Measurements from ENCODE around the gene THSD8.

THSD8 gene

GRCh38 chr19:12777217-12778016 is 24.5 kb upstream of the THSD8 start:
- no peaks in the 10 kb centered on the region for H3K27me3 ChIP-seq (replicated peaks; ENCODE audit: insufficient read depth, low read length)
- H3K4me3 ChIP-seq (ENCODE audit: low read length), result peak overlapping the region; percentile 88
- TF ChIP-seq CTCF (IDR thresholded peaks at IDR 0.05; ENCODE audit: low read length) (peak; percentile 97), EZH2 (optimal IDR thresholded peaks at IDR 0.05; ENCODE audit: low read depth, low read length) (no peak), EZH2phosphoT487 (IDR thresholded peaks at IDR 0.05; ENCODE audit: low read length) (no peak)
- H3K79me2 ChIP-seq (ENCODE audit: low read length), result no peaks in the 10 kb centered on the region
- peaks cover 20% of the 10 kb centered on the region for H3K4me1 ChIP-seq (ENCODE audit: low read length)
- peak; percentile 72 for DNase-seq
- peak overlapping the region; percentile 99 for H3K4me2 ChIP-seq (ENCODE audit: low read depth, low read length)
- peak overlapping the region; percentile 99 for H2AFZ ChIP-seq (ENCODE audit: low read length)
- H3K9me3 ChIP-seq (replicated peaks; ENCODE audit: insufficient read depth, low read length), result no peaks in the 10 kb centered on the region
- H4K20me1 ChIP-seq (ENCODE audit: insufficient read depth, low read length), result no peaks in the 10 kb centered on the region
- H3K36me3 ChIP-seq (replicated peaks; ENCODE audit: insufficient read depth, low read length), result no peaks in the 10 kb centered on the region
- H3K9ac ChIP-seq (ENCODE audit: low read length), result peak overlapping the region; percentile 68; the same call in 1 of the 2 replicates
- H3K9me2 ChIP-seq (replicated peaks; ENCODE audit: insufficient read depth, low read length), result no peaks in the 10 kb centered on the region
- no peak overlapping the region for H3K27ac ChIP-seq (ENCODE audit: low read length)
- H3F3A ChIP-seq (ENCODE audit: insufficient read depth, low read length), result peaks cover 9% of the 10 kb centered on the region; the same call in 1 of the 2 replicates

- DNase-seq, result peak; percentile 27
- H3K4me3 ChIP-seq (ENCODE audit: low read length), result peak overlapping the region; percentile 88
- no peaks in the 10 kb centered on the region for H3K27me3 ChIP-seq (replicated peaks; ENCODE audit: insufficient read depth, low read length)
- peaks cover 10% of the 10 kb centered on the region for H3F3A ChIP-seq (ENCODE audit: insufficient read depth, low read length)
- H4K20me1 ChIP-seq (ENCODE audit: insufficient read depth, low read length), result no peaks in the 10 kb centered on the region
- no peak overlapping the region for H3K27ac ChIP-seq (ENCODE audit: low read length)
- H3K4me1 ChIP-seq (ENCODE audit: low read length), result peaks cover 24% of the 10 kb centered on the region
- no peaks in the 10 kb centered on the region for H3K36me3 ChIP-seq (replicated peaks; ENCODE audit: insufficient read depth, low read length)
- no peak for TF ChIP-seq CTCF (IDR thresholded peaks at IDR 0.05; ENCODE audit: low read length)
- no peaks in the 10 kb centered on the region for H3K9me2 ChIP-seq (replicated peaks; ENCODE audit: insufficient read depth, low read length)
- H3K79me2 ChIP-seq (ENCODE audit: low read length), result no peaks in the 10 kb centered on the region
- peak overlapping the region; percentile 68 for H3K9ac ChIP-seq (ENCODE audit: low read length)
- H3K9me3 ChIP-seq (replicated peaks; ENCODE audit: insufficient read depth, low read length), result no peaks in the 10 kb centered on the region
- peak overlapping the region; percentile 99 for H3K4me2 ChIP-seq (ENCODE audit: low read depth, low read length)
- peak overlapping the region; percentile 99 for H2AFZ ChIP-seq (ENCODE audit: low read length)
Observed at GRCh38 chr19:12778017-12778904, 23.6 kb upstream of the THSD8 start.

DNA sequence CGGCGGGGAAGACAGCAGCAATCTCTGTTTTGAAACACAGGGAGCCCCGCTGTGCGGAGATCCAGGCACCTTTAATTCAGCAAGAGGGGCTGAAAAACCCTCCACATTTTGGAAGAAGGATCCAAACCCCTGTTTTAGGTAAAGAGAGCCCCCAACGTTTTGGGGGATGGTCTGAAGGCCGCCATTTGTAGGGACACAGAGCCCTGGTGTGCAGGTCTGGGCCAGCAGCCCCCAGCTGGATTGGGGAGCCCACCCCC is 23.0 kb upstream of the THSD8 start:
- H3K4me2 ChIP-seq (ENCODE audit: low read depth, low read length), result peak overlapping the region; percentile 99; the same call in 1 of the 2 replicates
- peaks cover 21% of the 10 kb centered on the region for H3K4me1 ChIP-seq (ENCODE audit: low read length)
- H4K20me1 ChIP-seq (ENCODE audit: insufficient read depth, low read length), result no peaks in the 10 kb centered on the region
- H2AFZ ChIP-seq (ENCODE audit: low read length), result peak overlapping the region; percentile 99
- no peak for DNase-seq
- H3K27me3 ChIP-seq (replicated peaks; ENCODE audit: insufficient read depth, low read length), result no peaks in the 10 kb centered on the region
- H3K27ac ChIP-seq (ENCODE audit: low read length), result no peak overlapping the region
- H3K9ac ChIP-seq (ENCODE audit: low read length), result no peak overlapping the region
- H3K9me3 ChIP-seq (replicated peaks; ENCODE audit: insufficient read depth, low read length), result no peaks in the 10 kb centered on the region
- H3K4me3 ChIP-seq (ENCODE audit: low read length), result no peak overlapping the region
- no peaks in the 10 kb centered on the region for H3K79me2 ChIP-seq (ENCODE audit: low read length)
- no peaks in the 10 kb centered on the region for H3K9me2 ChIP-seq (replicated peaks; ENCODE audit: insufficient read depth, low read length)
- no peaks in the 10 kb centered on the region for H3K36me3 ChIP-seq (replicated peaks; ENCODE audit: insufficient read depth, low read length)
- peaks cover 12% of the 10 kb centered on the region for H3F3A ChIP-seq (ENCODE audit: insufficient read depth, low read length)
- TF ChIP-seq CTCF (IDR thresholded peaks at IDR 0.05; ENCODE audit: low read length) (no peak), EZH2 (optimal IDR thresholded peaks at IDR 0.05; ENCODE audit: low read depth, low read length) (no peak), EZH2phosphoT487 (IDR thresholded peaks at IDR 0.05; ENCODE audit: low read length) (no peak)
